H1 (cell line): ENCODE results near the gene TMCC3. TPM values are rescaled to one million over a fixed set of nuclear protein-coding genes. Genes with fewer than 3 reads are reported as not detected.

Experiments used
- CTCF ChIA-PET: fragments of 300-600 bp; sonication (Branson Sonifier 250); formaldehyde crosslinking; loops from one replicate; lab custom pipeline; 2021; ENCODE audit not compliant: partially characterized antibody; lab: Charles Lee
- POLR2A ChIA-PET: fragments of 300-600 bp; sonication (Branson Sonifier 250); formaldehyde crosslinking; loops from one replicate; lab custom pipeline; 2021; ENCODE audit warnings: inconsistent platforms; ENCODE audit not compliant: partially characterized antibody; lab: Charles Lee
- DNase-seq, 2 experiments: peaks; one replicate each; pipeline versions ENCODE4 v3.0.0 to v3.0.0-alpha.2; 2010 to 2022; ENCODE audit warnings: low spot score in 2 of 2, low read depth in 1 of 2, mixed read lengths in 1 of 2
- FAIRE-seq: peaks from 2 replicates; lab custom pipeline; 2011; peaks lifted over from hg19 to GRCh38; lab: Jason Lieb, UNC
- H2AFZ ChIP-seq: 2 replicates; pipeline ENCODE4 v1.8.1; 2012; ENCODE audit warnings: low read length, inconsistent platforms
- H2AK5ac ChIP-seq: 2 replicates; pipeline ENCODE4 v1.6.1; 2013; ENCODE audit warnings: low read depth, low read length
- H2BK120ac ChIP-seq: replicated peaks from 2 replicates; pipeline ENCODE3; 2013; ENCODE audit warnings: low read depth, low read length, inconsistent platforms
- H2BK12ac ChIP-seq: 2 replicates; pipeline ENCODE4 v1.6.1; 2013; ENCODE audit warnings: low read depth, low read length
- H2BK15ac ChIP-seq: 2 replicates; pipeline ENCODE4 v1.6.1; 2013; ENCODE audit warnings: low read length
- H2BK20ac ChIP-seq: 2 replicates; pipeline ENCODE4 v1.6.1; 2013; ENCODE audit warnings: low read length
- H2BK5ac ChIP-seq: 2 replicates; pipeline ENCODE4 v1.6.1; 2013; ENCODE audit warnings: low read depth, low read length
- H3K14ac ChIP-seq: 2 replicates; pipeline ENCODE4 v1.6.1; 2013; ENCODE audit warnings: inconsistent platforms; ENCODE audit not compliant: insufficient read length
- H3K18ac ChIP-seq: 2 replicates; pipeline ENCODE4 v1.6.1; 2013; ENCODE audit warnings: low read length; ENCODE audit errors: extremely low read depth
- H3K23ac ChIP-seq: 2 replicates; pipeline ENCODE4 v1.6.1; 2013; ENCODE audit warnings: inconsistent platforms; ENCODE audit not compliant: insufficient read length
- H3K23me2 ChIP-seq: 2 replicates; pipeline ENCODE4 v1.6.1; 2013; ENCODE audit warnings: low read depth, low read length
- H3K27ac ChIP-seq: 2 replicates; pipeline ENCODE4 v1.6.1; 2011; ENCODE audit warnings: low read depth, low read length, inconsistent platforms
- H3K27me3 ChIP-seq, 4 experiments: replicated peaks in 1 of 4; 1 replicate in 1 of 4; 2 replicates in 3 of 4; pipeline versions ENCODE4 v1.6.1 to v1.8.1; 2011 to 2013; ENCODE audit warnings: low read length in 3 of 4, mild to moderate bottlenecking in 3 of 4, inconsistent platforms in 2 of 4, mixed read lengths in 2 of 4, moderate library complexity in 1 of 4; ENCODE audit not compliant: control insufficient read depth in 3 of 4, insufficient read depth in 3 of 4; ENCODE audit errors: extremely low read depth in 1 of 4
- H3K36me3 ChIP-seq, 4 experiments: 2 replicates each; pipeline versions ENCODE4 v1.6.1 to v1.8.1; 2011 to 2013; ENCODE audit warnings: mild to moderate bottlenecking in 4 of 4, low read length in 3 of 4, moderate library complexity in 2 of 4, control low read depth in 1 of 4, inconsistent platforms in 1 of 4; ENCODE audit not compliant: insufficient read depth in 4 of 4, control insufficient read depth in 2 of 4
- H3K4ac ChIP-seq: replicated peaks from 2 replicates; pipeline ENCODE3; 2013; ENCODE audit warnings: low read length, low read depth, mixed read lengths, inconsistent platforms; ENCODE audit not compliant: insufficient read length
- H3K4me1 ChIP-seq, 4 experiments: replicated peaks in 1 of 4; 1 replicate in 1 of 4; 2 replicates in 3 of 4; pipeline versions ENCODE4 v1.6.1 to v1.8.1; 2011 to 2013; ENCODE audit warnings: low read length in 3 of 4, inconsistent platforms in 2 of 4, mixed read lengths in 1 of 4; ENCODE audit not compliant: insufficient read depth in 4 of 4, control insufficient read depth in 3 of 4
- H3K4me2 ChIP-seq, 2 experiments: 2 replicates each; pipeline versions ENCODE4 v1.6.1 to v1.8.1; 2011 to 2013; ENCODE audit warnings: low read depth in 2 of 2, low read length in 2 of 2, control low read depth in 1 of 2, inconsistent platforms in 1 of 2, mild to moderate bottlenecking in 1 of 2; ENCODE audit not compliant: insufficient read depth in 1 of 2
- H3K4me3 ChIP-seq, 4 experiments: fragments of 200-600, 300-600 bp in 1 of 4; sonication (generic), shearing (Covaris generic), sonication (Bioruptor Twin) in 1 of 4; 2 replicates each; pipeline versions ENCODE4 v1.5.1 to v1.8.1; 2011 to 2016; ENCODE audit warnings: low read length in 4 of 4, low read depth in 3 of 4, control low read depth in 2 of 4, inconsistent platforms in 2 of 4, mild to moderate bottlenecking in 2 of 4, mixed read lengths in 1 of 4, moderate library complexity in 1 of 4; ENCODE audit not compliant: insufficient read depth in 2 of 4; ENCODE audit errors: extremely low read depth in 1 of 4
- H3K56ac ChIP-seq: replicated peaks from 2 replicates; pipeline ENCODE3; 2013; ENCODE audit warnings: low read depth, mild to moderate bottlenecking, mixed read lengths, low read length, inconsistent platforms; ENCODE audit not compliant: insufficient read length
- H3K79me1 ChIP-seq: 2 replicates; pipeline ENCODE4 v1.6.1; 2013; ENCODE audit warnings: low read depth, low read length, control low read depth
- H3K79me2 ChIP-seq, 2 experiments: 2 replicates each; pipeline versions ENCODE4 v1.6.1 to v1.8.1; 2012 to 2013; ENCODE audit warnings: low read length in 2 of 2, mild to moderate bottlenecking in 2 of 2, inconsistent platforms in 1 of 2; ENCODE audit not compliant: insufficient read depth in 2 of 2, control insufficient read depth in 1 of 2
- H3K9ac ChIP-seq, 4 experiments: replicated peaks in 1 of 4; 1 replicate in 1 of 4; 2 replicates in 3 of 4; pipeline versions ENCODE4 v1.6.1 to v1.8.1; 2011 to 2013; ENCODE audit warnings: low read depth in 3 of 4, low read length in 3 of 4, control low read depth in 2 of 4, mild to moderate bottlenecking in 2 of 4, moderate library complexity in 2 of 4, inconsistent platforms in 1 of 4; ENCODE audit errors: extremely low read depth in 1 of 4
- H3K9me3 ChIP-seq, 2 experiments: 2 replicates each; pipeline versions ENCODE4 v1.6.1 to v1.8.1; 2012 to 2013; ENCODE audit warnings: mild to moderate bottlenecking in 2 of 2, moderate library complexity in 2 of 2, control low read depth in 1 of 2, inconsistent platforms in 1 of 2, low read depth in 1 of 2, low read length in 1 of 2, mixed read lengths in 1 of 2; ENCODE audit not compliant: insufficient read depth in 2 of 2
- H4K20me1 ChIP-seq, 2 experiments: replicated peaks in 1 of 2; 2 replicates each; pipeline versions ENCODE3 to v1.8.1; 2011 to 2013; ENCODE audit warnings: inconsistent platforms in 2 of 2, low read length in 2 of 2, mild to moderate bottlenecking in 1 of 2; ENCODE audit not compliant: insufficient read depth in 2 of 2, control insufficient read depth in 1 of 2
- H4K5ac ChIP-seq: 2 replicates; pipeline ENCODE4 v1.6.1; 2013; ENCODE audit warnings: low read length, low read depth, mixed read lengths, inconsistent platforms; ENCODE audit not compliant: insufficient read length
- H4K8ac ChIP-seq: 2 replicates; pipeline ENCODE4 v1.8.0; 2013; ENCODE audit warnings: mild to moderate bottlenecking, moderate library complexity, low read length, inconsistent platforms; ENCODE audit not compliant: insufficient read depth; ENCODE audit errors: extremely low read depth
- H4K91ac ChIP-seq: replicated peaks from 2 replicates; pipeline ENCODE3; 2013; ENCODE audit warnings: low read length, mixed read lengths, inconsistent platforms; ENCODE audit not compliant: insufficient read length
- FOSL1 ChIP-seq: IDR thresholded peaks from 2 replicates; pipeline ENCODE4 v1.6.1; 2011; ENCODE audit warnings: mild to moderate bottlenecking, low read depth, low read length, moderate library complexity; ENCODE audit not compliant: insufficient read depth
- WGBS, 2 experiments: shearing (Covaris generic) in 1 of 2; methylation state at CpG; one replicate each; pipeline versions ENCODE4 v1.1.6 to v1.1.7; 2013 to 2015; ENCODE audit warnings: low lambda C conversion rate in 2 of 2, mixed read lengths in 2 of 2, inconsistent platforms in 1 of 2, low coverage in 1 of 2, missing lambda C conversion rate in 1 of 2; ENCODE audit not compliant: insufficient replicate concordance in 2 of 2, insufficient coverage in 1 of 2, insufficient read length in 1 of 2; ENCODE audit errors: extremely low coverage in 1 of 2, missing lambda C conversion rate in 1 of 2; 5-methylcytosine and 5-hydroxymethylcytosine counted together
- polyA plus RNA-seq, 7 experiments: library from polyadenylated mRNA; depleted of rRNA in 3 of 7; stranded (reverse) in 5 of 7; unstranded in 2 of 7; fragments of >200 nt in 5 of 7; fragments of 200-250 nt in 2 of 7; gene quantifications; 1 replicate in 5 of 7; 2 replicates in 1 of 7; 4 replicates in 1 of 7; pipeline versions ENCODE4 v1.2.1 to v1.2.3, GENCODE V29; 2011 to 2013; ENCODE audit warnings: missing spikeins in 2 of 7, mixed read lengths in 2 of 7
- total RNA-seq: library from RNA; stranded (reverse); fragmentation: NEBNext Ultra II Directional; extraction: Animal tissue kit (Norgen Biotek cat#: 25700); gene quantifications from 2 replicates; pipeline ENCODE4 v1.2.1, GENCODE V29; 2021

The TMCC3 gene
- total and polyA plus RNA-seq, 2 of the 8 experiments (the other 6 are each of a cell fraction or from before 2014, with no cell fraction given), result 1.7 to 4.1 TPM

GRCh38 chr12:94557746-94558295 is 92.5 kb downstream of the TMCC3 start:
- no peaks in the 10 kb centered on the region for H3K9me3 ChIP-seq
- H2AFZ ChIP-seq, result no peak overlapping the region
- no peak overlapping the region for H4K91ac ChIP-seq
- H3K4ac ChIP-seq, result no peak overlapping the region
- H2BK120ac ChIP-seq, result no peak overlapping the region
- 93% methylated on average over 1 of the region's 1 CpG; no CpG with 5 or more reads in 1 of the 2 experiments for WGBS, 2 experiments
- no peak overlapping the region for H3K56ac ChIP-seq
- no peak for FAIRE-seq
- POLR2A ChIA-PET, result no interaction called here
- no peak overlapping the region for H2BK20ac ChIP-seq
- H3K4me1 ChIP-seq, result peaks cover 0 to 6% (median 3%) of the 10 kb centered on the region in 4 experiments; a peak in 4 of 7 replicates
- no peaks in the 10 kb centered on the region for H3K36me3 ChIP-seq
- no peak overlapping the region for H3K14ac ChIP-seq
- H3K23ac ChIP-seq, result no peak overlapping the region
- no peak overlapping the region for H3K4me2 ChIP-seq
- H4K5ac ChIP-seq, result no peak overlapping the region
- no peak overlapping the region for H2BK12ac ChIP-seq
- no peak overlapping the region for H3K18ac ChIP-seq
- no peaks in the 10 kb centered on the region for H3K79me1 ChIP-seq
- no peak overlapping the region for H3K9ac ChIP-seq
- H3K27me3 ChIP-seq, result no peaks in the 10 kb centered on the region; a peak in 1 of 7 replicates
- H3K79me2 ChIP-seq, result no peaks in the 10 kb centered on the region
- peaks cover 3% of the 10 kb centered on the region; the same call in 1 of the 2 replicates for H3K23me2 ChIP-seq
- no peak overlapping the region for H2BK5ac ChIP-seq
- H3K4me3 ChIP-seq, result no peak overlapping the region
- no peak overlapping the region for H2AK5ac ChIP-seq
- no peak overlapping the region for H3K27ac ChIP-seq
- H4K20me1 ChIP-seq, result no peaks in the 10 kb centered on the region
- DNase-seq, result no peak
- H2BK15ac ChIP-seq, result no peak overlapping the region
- H4K8ac ChIP-seq, result no peak overlapping the region
- no peak for TF ChIP-seq FOSL1
- CTCF ChIA-PET, result interaction anchor here (0.6 to 0.9 kb wide), 2 partner anchors 317 to 439 kb away, joined by 3 read pairs; no protein-coding TSS in a partner anchor
